Ishikawa (cell line): ENCODE data around the gene HAPLN3.

ENCODE experiments used
- NFIC ChIP-seq: IDR thresholded peaks from 2 replicates; pipeline ENCODE4 v1.6.1; 2012
- REST ChIP-seq: IDR thresholded peaks from 2 replicates; pipeline ENCODE4 v1.6.1; 2012; ENCODE audit warnings: low read depth, mild to moderate bottlenecking

GRCh38 chr15:88897142-88897455 is 1.8 kb upstream of the HAPLN3 start:
- no peak for TF ChIP-seq REST
- TF ChIP-seq NFIC: no peak
